HepG2 (cell line): ENCODE data around the gene PELO. TPM values are rescaled to one million over a fixed set of nuclear protein-coding genes. Genes with fewer than 3 reads are reported as not detected.
A peak's percentile ranks its signal among the peaks of the same experiment; 100 is the strongest.

Experiments used
- CERS6 ChIP-seq: sonication (generic); formaldehyde crosslinking; IDR thresholded peaks from 2 replicates; pipeline ENCODE4 v1.5.0; 2020; ENCODE audit warnings: missing genetic modification reagents
- E2F2 ChIP-seq: sonication (generic); formaldehyde crosslinking; IDR thresholded peaks from 2 replicates; pipeline ENCODE4 v1.4.0; 2020; ENCODE audit warnings: missing genetic modification reagents, borderline replicate concordance
- FOXK2 ChIP-seq: fragments of 450-650 bp; IDR thresholded peaks from 2 replicates; pipeline ENCODE4 v1.6.1; 2016
- NR0B2 ChIP-seq: sonication (generic); formaldehyde crosslinking; IDR thresholded peaks from 2 replicates; pipeline ENCODE4 v1.4.0; 2020; ENCODE audit warnings: mild to moderate bottlenecking, missing genetic modification reagents
- RBFOX2 ChIP-seq: fragments of 200-400 bp; formaldehyde crosslinking; IDR thresholded peaks from 2 replicates; pipeline ENCODE4 v1.6.1; 2017; ENCODE audit warnings: low read depth, mild to moderate bottlenecking, low read length
- SALL2 ChIP-seq: sonication (generic); formaldehyde crosslinking; IDR thresholded peaks from 2 replicates; pipeline ENCODE4 v1.8.1; 2023; ENCODE audit warnings: mild to moderate bottlenecking, missing genetic modification reagents, inconsistent platforms
- ZBTB10 ChIP-seq: sonication (generic); formaldehyde crosslinking; IDR thresholded peaks from 2 replicates; pipeline ENCODE4 v1.4.0; 2020; ENCODE audit warnings: missing genetic modification reagents, borderline replicate concordance
- ZNF124 ChIP-seq: sonication (generic); formaldehyde crosslinking; IDR thresholded peaks from 2 replicates; pipeline ENCODE4 v1.4.0; 2020; ENCODE audit warnings: missing genetic modification reagents
- ZNF234 ChIP-seq: sonication (generic); formaldehyde crosslinking; conservative IDR thresholded peaks from 2 replicates; pipeline ENCODE4 v1.5.1; 2020; ENCODE audit warnings: mild to moderate bottlenecking, missing genetic modification reagents
- ZNF619 ChIP-seq: sonication (generic); formaldehyde crosslinking; IDR thresholded peaks from 2 replicates; pipeline ENCODE4 v1.4.0; 2020; ENCODE audit warnings: mild to moderate bottlenecking, missing genetic modification reagents
- ZNF781 ChIP-seq: sonication (generic); formaldehyde crosslinking; IDR thresholded peaks from 2 replicates; pipeline ENCODE4 v1.5.1; 2020; ENCODE audit warnings: borderline replicate concordance, mild to moderate bottlenecking, missing genetic modification reagents; ENCODE audit errors: not compliant biosample characterization
- ZNF878 ChIP-seq: sonication (generic); formaldehyde crosslinking; IDR thresholded peaks from 2 replicates; pipeline ENCODE4 v1.8.1; 2023; ENCODE audit warnings: mild to moderate bottlenecking, missing genetic modification reagents, moderate library complexity
- ZSCAN21 ChIP-seq: sonication (generic); formaldehyde crosslinking; IDR thresholded peaks from 2 replicates; pipeline ENCODE4 v1.8.0; 2022; ENCODE audit warnings: mild to moderate bottlenecking, missing genetic modification reagents, moderate library complexity, borderline replicate concordance
- polyA plus RNA-seq, 8 experiments: library from polyadenylated mRNA; depleted of rRNA in 3 of 8; stranded (reverse) in 7 of 8; unstranded in 1 of 8; fragments of >200 nt; fragmentation: Illumina TruSeq in 4 of 8; extraction: Trizol in 4 of 8; gene quantifications; 2 replicates each; pipeline versions ENCODE4 v1.2.1 to v1.2.3, GENCODE V29; 2011 to 2016; ENCODE audit warnings: low read depth in 4 of 8, missing spikeins in 1 of 8, mixed read lengths in 1 of 8; ENCODE audit not compliant: insufficient read depth in 1 of 8
- total RNA-seq, 5 experiments: library from RNA; depleted of rRNA; stranded (reverse); fragments of >200 nt; fragmentation: Illumina TruSeq; extraction: Trizol; gene quantifications; 2 replicates each; pipeline ENCODE4 v1.2.3, GENCODE V29; 2016; ENCODE audit warnings: low read depth in 1 of 5
- TF ChIP-seq, protein P1 (sequence below): sonication (generic); formaldehyde crosslinking; IDR thresholded peaks from 2 replicates; pipeline ENCODE4 v1.5.0; 2020; ENCODE audit warnings: missing genetic modification reagents
- TF ChIP-seq, protein P2 (sequence below): sonication (generic); formaldehyde crosslinking; IDR thresholded peaks from 2 replicates; pipeline ENCODE4 v1.4.0; 2020; ENCODE audit warnings: low read depth, missing genetic modification reagents

The PELO gene
- total and polyA plus RNA-seq, 2 of the 13 experiments (the other 11 are each of a cell fraction or from before 2014, with no cell fraction given), result 19.0 to 23.9 TPM

GRCh38 chr5:52800394-52801213, 12.9 kb downstream of the PELO start (continued):
- TF ChIP-seq, protein P1, sequence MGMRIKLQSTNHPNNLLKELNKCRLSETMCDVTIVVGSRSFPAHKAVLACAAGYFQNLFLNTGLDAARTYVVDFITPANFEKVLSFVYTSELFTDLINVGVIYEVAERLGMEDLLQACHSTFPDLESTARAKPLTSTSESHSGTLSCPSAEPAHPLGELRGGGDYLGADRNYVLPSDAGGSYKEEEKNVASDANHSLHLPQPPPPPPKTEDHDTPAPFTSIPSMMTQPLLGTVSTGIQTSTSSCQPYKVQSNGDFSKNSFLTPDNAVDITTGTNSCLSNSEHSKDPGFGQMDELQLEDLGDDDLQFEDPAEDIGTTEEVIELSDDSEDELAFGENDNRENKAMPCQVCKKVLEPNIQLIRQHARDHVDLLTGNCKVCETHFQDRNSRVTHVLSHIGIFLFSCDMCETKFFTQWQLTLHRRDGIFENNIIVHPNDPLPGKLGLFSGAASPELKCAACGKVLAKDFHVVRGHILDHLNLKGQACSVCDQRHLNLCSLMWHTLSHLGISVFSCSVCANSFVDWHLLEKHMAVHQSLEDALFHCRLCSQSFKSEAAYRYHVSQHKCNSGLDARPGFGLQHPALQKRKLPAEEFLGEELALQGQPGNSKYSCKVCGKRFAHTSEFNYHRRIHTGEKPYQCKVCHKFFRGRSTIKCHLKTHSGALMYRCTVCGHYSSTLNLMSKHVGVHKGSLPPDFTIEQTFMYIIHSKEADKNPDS (CRISPR knock-in tag), result peak; percentile 61; the same call in 1 of the 2 replicates
- no peak for TF ChIP-seq CERS6
- TF ChIP-seq NR0B2 (CRISPR knock-in tag), result no peak
- no peak for TF ChIP-seq ZNF234
- no peak for TF ChIP-seq ZNF878
- no peak for TF ChIP-seq FOXK2
- TF ChIP-seq ZBTB10, result no peak
- TF ChIP-seq SALL2 (CRISPR knock-in tag), result no peak
- TF ChIP-seq RBFOX2, result peak; percentile 46; the same call in 1 of the 2 replicates
- TF ChIP-seq ZNF619, result no peak
- TF ChIP-seq, protein P2, sequence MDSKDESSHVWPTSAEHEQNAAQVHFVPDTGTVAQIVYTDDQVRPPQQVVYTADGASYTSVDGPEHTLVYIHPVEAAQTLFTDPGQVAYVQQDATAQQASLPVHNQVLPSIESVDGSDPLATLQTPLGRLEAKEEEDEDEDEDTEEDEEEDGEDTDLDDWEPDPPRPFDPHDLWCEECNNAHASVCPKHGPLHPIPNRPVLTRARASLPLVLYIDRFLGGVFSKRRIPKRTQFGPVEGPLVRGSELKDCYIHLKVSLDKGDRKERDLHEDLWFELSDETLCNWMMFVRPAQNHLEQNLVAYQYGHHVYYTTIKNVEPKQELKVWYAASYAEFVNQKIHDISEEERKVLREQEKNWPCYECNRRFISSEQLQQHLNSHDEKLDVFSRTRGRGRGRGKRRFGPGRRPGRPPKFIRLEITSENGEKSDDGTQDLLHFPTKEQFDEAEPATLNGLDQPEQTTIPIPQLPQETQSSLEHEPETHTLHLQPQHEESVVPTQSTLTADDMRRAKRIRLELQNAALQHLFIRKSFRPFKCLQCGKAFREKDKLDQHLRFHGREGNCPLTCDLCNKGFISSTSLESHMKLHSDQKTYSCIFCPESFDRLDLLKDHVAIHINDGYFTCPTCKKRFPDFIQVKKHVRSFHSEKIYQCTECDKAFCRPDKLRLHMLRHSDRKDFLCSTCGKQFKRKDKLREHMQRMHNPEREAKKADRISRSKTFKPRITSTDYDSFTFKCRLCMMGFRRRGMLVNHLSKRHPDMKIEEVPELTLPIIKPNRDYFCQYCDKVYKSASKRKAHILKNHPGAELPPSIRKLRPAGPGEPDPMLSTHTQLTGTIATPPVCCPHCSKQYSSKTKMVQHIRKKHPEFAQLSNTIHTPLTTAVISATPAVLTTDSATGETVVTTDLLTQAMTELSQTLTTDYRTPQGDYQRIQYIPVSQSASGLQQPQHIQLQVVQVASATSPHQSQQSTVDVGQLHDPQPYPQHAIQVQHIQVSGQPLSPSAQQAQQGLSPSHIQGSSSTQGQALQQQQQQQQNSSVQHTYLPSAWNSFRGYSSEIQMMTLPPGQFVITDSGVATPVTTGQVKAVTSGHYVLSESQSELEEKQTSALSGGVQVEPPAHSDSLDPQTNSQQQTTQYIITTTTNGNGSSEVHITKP (CRISPR knock-in tag), result no peak
- no peak; the same call in 1 of the 2 replicates for TF ChIP-seq E2F2 (CRISPR knock-in tag)
- TF ChIP-seq ZNF781 (CRISPR knock-in tag), result no peak
- no peak; the same call in 1 of the 2 replicates for TF ChIP-seq ZSCAN21 (CRISPR knock-in tag)
- TF ChIP-seq ZNF124, result no peak; the same call in 1 of the 2 replicates
